ENCODE data around the gene SYT11. TPM values are rescaled to one million over a fixed set of nuclear protein-coding genes. Genes with fewer than 3 reads are reported as not detected.
"Not testable (repeated sequence)": the region's sequence is repeated elsewhere in the genome, so short reads cannot be mapped to it uniquely, and the experiment has no call there.

Gene SYT11
- total RNA-seq, 1 donor from 2014 or later: 2.3 TPM

DNA sequence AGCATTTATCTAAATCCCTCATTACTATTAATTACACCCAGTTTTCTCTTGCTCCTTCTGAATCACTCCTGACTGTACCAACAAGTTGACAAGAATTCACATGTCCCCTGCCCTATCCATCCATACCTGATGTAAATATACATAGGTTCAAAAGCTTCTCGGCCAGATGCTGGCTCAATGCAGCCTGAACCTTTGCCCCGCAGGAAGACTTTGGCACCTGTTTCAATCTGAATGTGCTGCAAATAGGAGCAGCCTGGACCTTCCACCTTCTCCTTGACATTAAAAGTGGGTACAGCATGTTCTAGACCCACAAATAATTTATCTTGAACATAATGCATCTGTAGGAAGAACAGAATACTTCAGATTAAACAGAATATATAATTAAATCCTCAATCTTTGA, 66.1 kb downstream of the SYT11 start:
- TF ChIP-seq, protein P1, sequence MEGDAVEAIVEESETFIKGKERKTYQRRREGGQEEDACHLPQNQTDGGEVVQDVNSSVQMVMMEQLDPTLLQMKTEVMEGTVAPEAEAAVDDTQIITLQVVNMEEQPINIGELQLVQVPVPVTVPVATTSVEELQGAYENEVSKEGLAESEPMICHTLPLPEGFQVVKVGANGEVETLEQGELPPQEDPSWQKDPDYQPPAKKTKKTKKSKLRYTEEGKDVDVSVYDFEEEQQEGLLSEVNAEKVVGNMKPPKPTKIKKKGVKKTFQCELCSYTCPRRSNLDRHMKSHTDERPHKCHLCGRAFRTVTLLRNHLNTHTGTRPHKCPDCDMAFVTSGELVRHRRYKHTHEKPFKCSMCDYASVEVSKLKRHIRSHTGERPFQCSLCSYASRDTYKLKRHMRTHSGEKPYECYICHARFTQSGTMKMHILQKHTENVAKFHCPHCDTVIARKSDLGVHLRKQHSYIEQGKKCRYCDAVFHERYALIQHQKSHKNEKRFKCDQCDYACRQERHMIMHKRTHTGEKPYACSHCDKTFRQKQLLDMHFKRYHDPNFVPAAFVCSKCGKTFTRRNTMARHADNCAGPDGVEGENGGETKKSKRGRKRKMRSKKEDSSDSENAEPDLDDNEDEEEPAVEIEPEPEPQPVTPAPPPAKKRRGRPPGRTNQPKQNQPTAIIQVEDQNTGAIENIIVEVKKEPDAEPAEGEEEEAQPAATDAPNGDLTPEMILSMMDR (conservative IDR thresholded peaks at IDR 0.05): no peak
- H3K9me3 Mint-ChIP-seq: no peaks in the 10 kb centered on the region
- no peaks in the 10 kb centered on the region for H3K27me3 Mint-ChIP-seq
- H3K4me3 Mint-ChIP-seq: no peak overlapping the region
- H3K4me1 Mint-ChIP-seq (ENCODE audit: unreplicated experiment): peaks cover 3% of the 10 kb centered on the region
- no peak for DNase-seq (ENCODE audit: extremely low spot score, unreplicated experiment)
- H3K27ac Mint-ChIP-seq: no peak overlapping the region
- H3K36me3 Mint-ChIP-seq: peaks cover 46% of the 10 kb centered on the region

GRCh38 chr1:155929057-155929456, 69.7 kb downstream of the SYT11 start:
- no peak for DNase-seq (ENCODE audit: extremely low spot score, unreplicated experiment)
- TF ChIP-seq, protein P1 (conservative IDR thresholded peaks at IDR 0.05): no peak
- peaks cover 20% of the 10 kb centered on the region for H3K4me1 Mint-ChIP-seq (ENCODE audit: unreplicated experiment)
- no peak overlapping the region for H3K4me3 Mint-ChIP-seq
- H3K27ac Mint-ChIP-seq: no peak overlapping the region
- no peaks in the 10 kb centered on the region for H3K27me3 Mint-ChIP-seq
- peaks cover 34% of the 10 kb centered on the region for H3K36me3 Mint-ChIP-seq
- H3K9me3 Mint-ChIP-seq: no peaks in the 10 kb centered on the region

DNA sequence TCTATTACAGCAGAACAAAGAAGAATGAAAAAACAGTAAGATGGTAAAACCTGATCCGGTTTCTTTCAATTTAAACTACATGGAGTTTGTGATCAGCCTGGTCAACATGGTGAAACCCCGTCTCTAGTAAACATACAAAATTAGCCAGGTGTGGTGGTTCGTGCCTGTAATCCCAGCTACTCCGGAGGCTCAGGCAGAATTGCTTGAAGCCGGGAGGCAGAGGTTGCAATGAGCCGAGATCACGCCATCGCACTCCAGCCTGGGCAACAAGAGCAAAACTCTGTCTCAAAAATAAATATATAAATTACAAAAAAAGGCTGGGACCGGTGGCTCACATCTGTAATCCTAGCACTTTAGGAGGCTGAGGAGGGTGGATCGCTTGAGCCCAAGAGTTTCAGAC, 71.4 kb downstream of the SYT11 start:
- peaks cover 20% of the 10 kb centered on the region for H3K4me1 Mint-ChIP-seq (ENCODE audit: unreplicated experiment)
- H3K27me3 Mint-ChIP-seq; H3K9me3 Mint-ChIP-seq; DNase-seq (ENCODE audit: extremely low spot score, unreplicated experiment): not testable (repeated sequence)
- H3K4me3 Mint-ChIP-seq: peak overlapping the region; percentile 58
- peak overlapping the region; percentile 37 for H3K27ac Mint-ChIP-seq
- peaks cover 29% of the 10 kb centered on the region for H3K36me3 Mint-ChIP-seq

DNA sequence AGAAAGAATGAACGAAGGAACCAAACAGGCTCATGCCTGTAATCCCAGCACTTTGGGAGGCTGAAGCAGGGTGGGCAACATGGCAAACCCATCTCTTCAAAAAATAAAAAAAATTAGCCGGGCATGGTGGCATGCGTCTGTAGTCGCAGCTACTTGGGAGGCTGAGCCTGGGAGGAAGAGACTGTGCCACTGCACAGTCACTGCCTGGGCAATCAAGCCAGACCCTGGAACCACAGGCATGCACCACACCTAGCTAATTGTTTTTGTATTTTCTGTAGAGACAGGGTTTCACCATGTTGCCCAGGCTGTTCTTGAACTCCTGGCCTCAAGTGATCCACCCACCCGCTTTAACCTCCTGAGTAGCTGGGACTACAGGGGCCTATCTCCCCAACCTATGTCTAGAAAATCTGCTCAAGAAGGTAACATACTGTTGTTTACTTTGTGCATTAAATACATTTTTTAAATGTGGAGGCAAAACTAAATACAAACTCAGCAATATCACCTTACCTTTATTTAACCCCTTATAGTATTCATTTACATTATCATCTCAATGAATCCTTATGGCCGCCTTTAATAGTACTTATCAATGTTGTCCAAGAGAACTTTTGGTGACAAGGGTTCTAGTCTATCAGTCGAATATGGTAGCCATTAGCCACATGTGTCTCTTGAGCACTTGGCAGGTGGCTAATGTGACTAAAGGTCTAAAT, 72.1 kb downstream of the SYT11 start:
- peak overlapping the region; percentile 41 for H3K27ac Mint-ChIP-seq
- no peaks in the 10 kb centered on the region for H3K27me3 Mint-ChIP-seq
- H3K4me1 Mint-ChIP-seq (ENCODE audit: unreplicated experiment): peaks cover 20% of the 10 kb centered on the region
- H3K4me3 Mint-ChIP-seq: peak overlapping the region; percentile 70
- no peaks in the 10 kb centered on the region for H3K9me3 Mint-ChIP-seq
- TF ChIP-seq, protein P1 (conservative IDR thresholded peaks at IDR 0.05): no peak
- H3K36me3 Mint-ChIP-seq: peaks cover 24% of the 10 kb centered on the region
- DNase-seq (ENCODE audit: extremely low spot score, unreplicated experiment): no peak

DNA sequence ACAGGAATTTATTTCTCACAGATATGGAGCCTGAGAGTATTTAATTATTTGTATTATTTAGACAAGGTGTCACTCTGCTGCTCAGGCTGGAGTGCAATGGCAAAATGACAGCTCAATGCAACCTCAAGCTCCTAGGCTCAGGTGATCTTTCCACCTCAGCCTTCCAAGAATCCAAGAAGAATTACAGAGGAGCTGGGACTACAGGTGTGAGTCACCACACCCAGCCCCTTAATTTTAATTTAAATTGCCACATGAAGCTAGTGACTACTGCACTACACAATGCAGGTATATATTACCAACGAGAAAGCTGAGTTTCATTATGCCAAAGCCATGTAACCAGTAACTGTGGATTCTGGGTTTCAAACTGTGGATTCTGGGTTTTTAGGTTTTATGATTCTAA, 72.7 kb downstream of the SYT11 start:
- Mint-ChIP-seq H3K27ac (peak overlapping the region; percentile 41), H3K4me3 (peak overlapping the region; percentile 67), H3K9me3 (no peaks in the 10 kb centered on the region), H3K36me3 (peaks cover 20% of the 10 kb centered on the region), H3K4me1 (ENCODE audit: unreplicated experiment) (peaks cover 20% of the 10 kb centered on the region), H3K27me3 (no peaks in the 10 kb centered on the region)
- TF ChIP-seq, protein P1 (conservative IDR thresholded peaks at IDR 0.05): no peak
- DNase-seq (ENCODE audit: extremely low spot score, unreplicated experiment): no peak

GRCh38 chr1:155932487-155932886, 73.1 kb downstream of the SYT11 start:
- H3K27ac Mint-ChIP-seq: peak overlapping the region; percentile 41

More at GRCh38 chr1:155932487-155932886, 73.1 kb downstream of the SYT11 start:
- H3K4me3 Mint-ChIP-seq: peak overlapping the region; percentile 70
- H3K27me3 Mint-ChIP-seq: no peaks in the 10 kb centered on the region
- TF ChIP-seq, protein P1 (conservative IDR thresholded peaks at IDR 0.05): no peak
- DNase-seq (ENCODE audit: extremely low spot score, unreplicated experiment): no peak
- H3K4me1 Mint-ChIP-seq (ENCODE audit: unreplicated experiment): peaks cover 20% of the 10 kb centered on the region
- peaks cover 18% of the 10 kb centered on the region for H3K36me3 Mint-ChIP-seq
- no peaks in the 10 kb centered on the region for H3K9me3 Mint-ChIP-seq
